Activated T-helper 1 cell treated with anti-CD3 and anti-CD28 coated beads, Interleukin-12 subunit alpha, Interleukin-12 subunit beta, Interleukin-2, Interleukin-4 antibody, amounts not matched to agents 30 ng/mL and 10 ng/mL and 1 ng/mL, durations not matched to agents 14 hours and 24 hours and 36 hours (primary cell): ENCODE data around the gene GON4L. TPM values are rescaled to one million over a fixed set of nuclear protein-coding genes. Genes with fewer than 3 reads are reported as not detected.

Experiments used
- DNase-seq: peaks from one replicate; pipeline ENCODE4 v3.0.0; 2021; ENCODE audit warnings: low spot score
- H3K27ac Mint-ChIP-seq: one replicate; pipeline ENCODE4 v1.8.0; 2021; ENCODE audit warnings: mild to moderate bottlenecking, mixed read lengths
- H3K27me3 Mint-ChIP-seq: one replicate; pipeline ENCODE4 v1.8.0; 2022; ENCODE audit warnings: mild to moderate bottlenecking, moderate library complexity, mixed read lengths; ENCODE audit not compliant: insufficient read depth
- H3K36me3 Mint-ChIP-seq: one replicate; pipeline ENCODE4 v1.8.0; 2021; ENCODE audit warnings: low read depth, mixed read lengths
- H3K4me1 Mint-ChIP-seq: one replicate; pipeline ENCODE4 v1.8.0; 2021; ENCODE audit warnings: low read depth, mixed read lengths
- H3K4me3 Mint-ChIP-seq: one replicate; pipeline ENCODE4 v1.8.0; 2021; ENCODE audit warnings: mild to moderate bottlenecking, moderate library complexity, mixed read lengths
- H3K9me3 Mint-ChIP-seq: one replicate; pipeline ENCODE4 v1.8.0; 2021; ENCODE audit warnings: mixed read lengths
- intact Hi-C: fragments of 100-400 bp; cut with micrococcal nuclease; formaldehyde crosslinking; loops from one replicate; pipeline ENCODE4 v1.15.1; 2024
- total RNA-seq: library from RNA; stranded (reverse); gene quantifications from 2 replicates; pipeline ENCODE4 v1.2.3, GENCODE V29; 2022

GON4L gene
- total RNA-seq, 1 donor from 2014 or later: 70.0 TPM

GRCh38 chr1:155864393-155864792 lies 7.4 kb upstream of the GON4L start:
- peaks cover 22% of the 10 kb centered on the region for H3K4me1 Mint-ChIP-seq
- no peak overlapping the region for H3K27ac Mint-ChIP-seq
- H3K36me3 Mint-ChIP-seq: peaks cover 14% of the 10 kb centered on the region
- intact Hi-C loops: no loop called here
- H3K4me3 Mint-ChIP-seq: no peak overlapping the region
- no peak for DNase-seq
- no peaks in the 10 kb centered on the region for H3K9me3 Mint-ChIP-seq
- H3K27me3 Mint-ChIP-seq: no peaks in the 10 kb centered on the region

- H3K4me3 Mint-ChIP-seq: no peak overlapping the region
- intact Hi-C loops: no loop called here
- H3K27ac Mint-ChIP-seq: no peak overlapping the region
- DNase-seq: no peak
- no peaks in the 10 kb centered on the region for H3K9me3 Mint-ChIP-seq
- peaks cover 10% of the 10 kb centered on the region for H3K36me3 Mint-ChIP-seq
- peaks cover 38% of the 10 kb centered on the region for H3K4me1 Mint-ChIP-seq
- H3K27me3 Mint-ChIP-seq: no peaks in the 10 kb centered on the region
Observed at GRCh38 chr1:155861896-155862295, 4.9 kb upstream of the GON4L start.

GRCh38 chr1:155860970-155861510 lies 4.0 kb upstream of the GON4L start:
- H3K9me3 Mint-ChIP-seq: no peaks in the 10 kb centered on the region
- peaks cover 9% of the 10 kb centered on the region for H3K36me3 Mint-ChIP-seq
- DNase-seq: no peak
- intact Hi-C loops: no loop called here
- peaks cover 40% of the 10 kb centered on the region for H3K4me1 Mint-ChIP-seq
- H3K4me3 Mint-ChIP-seq: peak overlapping the region; percentile 89
- H3K27ac Mint-ChIP-seq: peak overlapping the region; percentile 98
- H3K27me3 Mint-ChIP-seq: no peaks in the 10 kb centered on the region

GRCh38 chr1:155859881-155860871 lies 3.2 kb upstream of the GON4L start:
- peaks cover 44% of the 10 kb centered on the region for H3K4me1 Mint-ChIP-seq

GRCh38 chr1:155859234-155859829 lies 2.3 kb upstream of the GON4L start, which contains the start of gene SYT11:
TSS of gene SYT11 (plus strand) at chr1:155859567. CDS start at chr1:155859762, 195 bp downstream.
- H3K4me3 Mint-ChIP-seq: peak within 1 kb of the TSS; percentile 89
- no peaks in the 10 kb centered on the region for H3K27me3 Mint-ChIP-seq
- H3K27ac Mint-ChIP-seq: peak within 1 kb of the TSS; percentile 98
- no peaks in the 10 kb centered on the region for H3K9me3 Mint-ChIP-seq
- peak; percentile 90 for DNase-seq
- peaks cover 47% of the 10 kb centered on the region for H3K4me1 Mint-ChIP-seq
- intact Hi-C loops: loop anchor here (1.0 to 10.0 kb wide), 11 partner anchors 52 to 883 kb away; partner anchors contain the start of genes ARHGEF2, HCN3, KHDC4 and MEF2D
- peaks cover 19% of the 10 kb centered on the region for H3K36me3 Mint-ChIP-seq

More at GRCh38 chr1:155859881-155860871, 3.2 kb upstream of the GON4L start:
- Mint-ChIP-seq H3K4me3 (peak overlapping the region; percentile 89), H3K27ac (peak overlapping the region; percentile 98), H3K36me3 (peaks cover 13% of the 10 kb centered on the region), H3K9me3 (no peaks in the 10 kb centered on the region), H3K27me3 (no peaks in the 10 kb centered on the region)
- intact Hi-C loops: loop anchor here (1.0 to 10.0 kb wide), 11 partner anchors 51 to 882 kb away; partner anchors contain the start of genes ARHGEF2, HCN3, KHDC4 and MEF2D
- DNase-seq: peak; percentile 64

- peaks cover 19% of the 10 kb centered on the region for H3K36me3 Mint-ChIP-seq
- H3K27ac Mint-ChIP-seq: peak overlapping the region; percentile 98
- H3K4me3 Mint-ChIP-seq: peak overlapping the region; percentile 89
- H3K27me3 Mint-ChIP-seq: no peaks in the 10 kb centered on the region
- peaks cover 47% of the 10 kb centered on the region for H3K4me1 Mint-ChIP-seq
- no peaks in the 10 kb centered on the region for H3K9me3 Mint-ChIP-seq
- no peak for DNase-seq
- intact Hi-C loops: loop anchor here (1.0 to 10.0 kb wide), 11 partner anchors 52 to 883 kb away; partner anchors contain the start of genes ARHGEF2, HCN3, KHDC4 and MEF2D
Observed at GRCh38 chr1:155858800-155859233, 1.8 kb upstream of the GON4L start.

GRCh38 chr1:155856257-155856974 lies 598 bp downstream of the GON4L start:
- H3K9me3 Mint-ChIP-seq: no peaks in the 10 kb centered on the region
- peak overlapping the region; percentile 98 for H3K27ac Mint-ChIP-seq
- intact Hi-C loops: loop anchor here (2.0 to 10.0 kb wide), 4 partner anchors 168 to 886 kb away; partner anchors contain the start of genes DAP3, MEF2D, MRPL24 and SLC25A44
- peak overlapping the region; percentile 99 for H3K4me3 Mint-ChIP-seq
- no peaks in the 10 kb centered on the region for H3K27me3 Mint-ChIP-seq
- DNase-seq: peak; percentile 6
- H3K36me3 Mint-ChIP-seq: peaks cover 28% of the 10 kb centered on the region
- peaks cover 63% of the 10 kb centered on the region for H3K4me1 Mint-ChIP-seq

DNA sequence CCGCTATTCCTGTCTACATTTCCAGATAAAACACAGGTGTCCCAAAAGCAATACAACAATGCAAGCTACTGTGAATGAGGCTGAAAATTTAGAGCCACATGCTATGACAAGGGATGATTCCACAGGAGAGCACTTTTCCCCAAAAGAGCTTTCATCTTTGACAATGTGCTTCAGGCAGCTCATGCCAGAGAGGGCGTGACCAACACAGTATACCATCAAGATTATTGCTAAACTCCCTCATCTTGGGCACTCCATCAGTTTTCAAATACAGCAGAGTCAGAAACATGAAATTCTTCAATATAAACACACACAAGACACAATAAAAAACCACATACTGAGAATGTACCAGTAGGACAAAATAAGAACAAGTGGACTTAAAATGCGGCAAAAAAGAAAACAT lies 6.7 kb downstream of the GON4L start:
- DNase-seq: no peak
- peaks cover 43% of the 10 kb centered on the region for H3K36me3 Mint-ChIP-seq
- peaks cover 43% of the 10 kb centered on the region for H3K4me1 Mint-ChIP-seq
- H3K27ac Mint-ChIP-seq: no peak overlapping the region
- intact Hi-C loops: loop anchor here (10.0 kb wide), 2 partner anchors 344 to 654 kb away; partner anchors contain the start of genes MEF2D and SLC25A44
- no peaks in the 10 kb centered on the region for H3K9me3 Mint-ChIP-seq
- H3K4me3 Mint-ChIP-seq: peak overlapping the region; percentile 19
- no peaks in the 10 kb centered on the region for H3K27me3 Mint-ChIP-seq

DNA sequence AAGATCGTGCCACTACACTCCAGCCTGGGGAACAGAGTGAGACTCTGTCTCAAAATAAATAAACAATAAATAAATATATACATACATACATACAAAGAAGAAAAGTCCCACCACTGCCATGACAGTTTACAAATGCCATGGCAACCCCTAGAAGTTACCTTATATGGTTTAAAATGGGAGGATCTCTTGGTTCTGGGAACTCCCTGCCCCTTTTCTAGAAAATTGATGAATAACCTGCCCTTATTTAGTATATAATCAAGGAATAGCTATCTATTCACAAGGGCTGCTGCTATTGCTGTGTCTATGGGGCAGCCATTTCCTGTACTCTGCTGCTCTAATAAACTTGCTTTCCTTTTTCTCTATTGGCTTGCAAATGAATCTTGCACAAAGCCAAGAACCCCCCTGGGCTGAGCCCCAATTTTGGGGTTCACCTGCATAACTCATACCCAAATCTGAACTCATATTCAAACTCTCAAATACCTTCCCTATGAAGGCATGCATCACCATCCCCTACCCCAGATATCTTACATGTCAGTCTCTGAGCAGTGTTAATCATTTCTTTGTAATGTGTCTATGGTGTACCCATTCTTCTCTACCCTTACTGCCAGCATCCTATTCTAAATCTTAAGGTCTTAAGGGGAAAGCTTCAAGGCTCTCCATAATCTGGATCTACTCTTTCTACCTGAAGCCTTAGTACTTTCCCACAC lies 9.0 kb downstream of the GON4L start:
- DNase-seq: no peak
- peaks cover 45% of the 10 kb centered on the region for H3K4me1 Mint-ChIP-seq
- no peaks in the 10 kb centered on the region for H3K9me3 Mint-ChIP-seq
- no peak overlapping the region for H3K4me3 Mint-ChIP-seq
- intact Hi-C loops: no loop called here
- no peaks in the 10 kb centered on the region for H3K27me3 Mint-ChIP-seq
- H3K36me3 Mint-ChIP-seq: peaks cover 44% of the 10 kb centered on the region
- peak overlapping the region; percentile 7 for H3K27ac Mint-ChIP-seq

DNA sequence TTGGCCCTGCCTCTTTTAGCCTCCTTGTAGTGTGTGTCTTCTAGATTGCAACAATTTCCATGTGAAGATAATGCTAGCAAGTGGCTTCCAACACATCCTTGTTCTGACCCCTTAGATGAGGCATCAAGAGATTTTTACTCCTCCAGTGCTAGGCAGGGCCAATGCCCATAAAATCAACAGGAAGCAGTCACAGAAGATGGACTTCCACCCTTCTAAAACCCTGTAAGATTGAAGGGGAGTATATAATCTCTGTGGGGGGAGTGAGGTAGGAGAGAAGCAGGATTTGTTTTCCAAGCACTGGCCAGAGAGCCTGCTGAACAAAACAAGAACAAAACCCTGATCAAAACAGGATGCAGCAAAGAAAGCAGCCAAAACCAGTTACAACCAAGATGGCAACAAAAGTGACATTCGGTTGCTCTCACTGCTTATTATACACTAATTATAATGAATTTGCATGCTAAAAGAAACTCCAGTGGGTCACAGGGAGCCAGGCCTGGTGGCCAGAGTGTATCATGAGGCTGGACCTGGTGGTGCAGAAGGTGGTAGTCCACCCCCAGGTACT lies 12.1 kb downstream of the GON4L start:
- no peak for DNase-seq
- H3K27ac Mint-ChIP-seq: peak overlapping the region; percentile 13
- H3K4me1 Mint-ChIP-seq: peaks cover 32% of the 10 kb centered on the region
- no peaks in the 10 kb centered on the region for H3K27me3 Mint-ChIP-seq
- no peak overlapping the region for H3K4me3 Mint-ChIP-seq
- H3K36me3 Mint-ChIP-seq: peaks cover 36% of the 10 kb centered on the region
- H3K9me3 Mint-ChIP-seq: no peaks in the 10 kb centered on the region
- intact Hi-C loops: no loop called here

DNA sequence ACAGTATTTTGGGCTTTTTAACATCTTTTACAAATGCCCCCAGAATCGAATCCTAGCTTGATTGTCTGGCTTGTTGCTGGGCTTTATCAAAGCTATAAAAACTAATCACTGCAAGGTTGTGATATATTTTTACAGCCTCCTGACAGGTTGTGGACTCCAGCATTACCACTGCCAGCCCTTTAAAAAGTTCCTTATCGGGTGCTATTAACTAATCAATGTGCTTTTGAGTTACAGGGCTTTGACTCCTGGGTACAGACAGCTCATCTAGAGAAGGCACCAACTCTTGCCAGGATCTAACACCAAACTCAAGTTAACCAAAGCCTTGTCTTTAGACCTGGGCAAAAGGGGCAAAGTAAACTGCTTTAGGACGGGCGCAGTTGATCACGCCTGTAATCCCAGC lies 16.6 kb downstream of the GON4L start:
- Mint-ChIP-seq H3K4me3 (no peak overlapping the region), H3K36me3 (peaks cover 31% of the 10 kb centered on the region), H3K4me1 (peaks cover 32% of the 10 kb centered on the region), H3K27ac (no peak overlapping the region), H3K27me3 (no peaks in the 10 kb centered on the region), H3K9me3 (no peaks in the 10 kb centered on the region)
- no peak for DNase-seq
- intact Hi-C loops: no loop called here
